PC-3 (cell line): ENCODE results near the gene MEGF6. TPM values are rescaled to one million over a fixed set of nuclear protein-coding genes. Genes with fewer than 3 reads are reported as not detected.

ENCODE experiments used
- ATAC-seq: fragments of 200-7000 bp; cut with Tn5 transposase; 2 replicates; pipeline ENCODE4 v1.9.1; 2020; ENCODE audit warnings: mild to moderate bottlenecking, moderate library complexity
- BruUV-seq: library from RNA; stranded (reverse); fragments of 400-500 nt; replicated peaks from 2 replicates; lab custom pipeline; 2021; lab: Mats Ljungman, UMichigan
- CTCF ChIA-PET: fragments of 300-600 bp; sonication (Branson Sonifier 250); formaldehyde crosslinking; loops from one replicate; lab custom pipeline; 2022; ENCODE audit warnings: antibody characterized with exemption; lab: Charles Lee
- POLR2A ChIA-PET: fragments of 300-600 bp; sonication (Branson Sonifier 250); formaldehyde crosslinking; loops from one replicate; lab custom pipeline; 2022; ENCODE audit warnings: antibody characterized with exemption; ENCODE audit not compliant: unreplicated experiment; lab: Charles Lee
- DNase-seq: peaks from one replicate; pipeline ENCODE4 v3.0.0-alpha.2; 2015
- H2AFZ ChIP-seq: fragments of 300-600 bp; sonication (generic); 2 replicates; pipeline ENCODE4 v1.6.0; 2016; ENCODE audit warnings: antibody characterized with exemption, low read length
- H3F3A ChIP-seq: fragments of 300-600 bp; sonication (generic); one replicate; pipeline ENCODE4 v1.6.0; 2017; ENCODE audit warnings: antibody characterized with exemption, low read length, control low read depth, mild to moderate bottlenecking; ENCODE audit not compliant: unreplicated experiment
- H3K27ac ChIP-seq: fragments of 300-600 bp; sonication (generic); 2 replicates; pipeline ENCODE4 v1.5.1; 2016; ENCODE audit warnings: mild to moderate bottlenecking, low read length
- H3K27me3 ChIP-seq: fragments of 300-600 bp; sonication (generic); 2 replicates; pipeline ENCODE4 v1.6.1; 2016; ENCODE audit warnings: low read length, mixed read lengths
- H3K36me3 ChIP-seq: fragments of 300-600 bp; sonication (generic); 2 replicates; pipeline ENCODE4 v1.6.1; 2016; ENCODE audit warnings: low read depth, mixed run types, low read length, mixed read lengths
- H3K4me1 ChIP-seq: fragments of 300-600 bp; sonication (generic); 2 replicates; pipeline ENCODE4 v1.5.1; 2016; ENCODE audit warnings: low read length; ENCODE audit not compliant: insufficient read depth
- H3K4me2 ChIP-seq: fragments of 300-600 bp; sonication (generic); 2 replicates; pipeline ENCODE4 v1.6.0; 2016; ENCODE audit warnings: low read length
- H3K4me3 ChIP-seq: fragments of 300-600 bp; sonication (generic); 2 replicates; pipeline ENCODE4 v1.5.1; 2016; ENCODE audit warnings: mild to moderate bottlenecking, low read length, mixed read lengths
- H3K79me2 ChIP-seq: fragments of 300-600 bp; sonication (generic); 2 replicates; pipeline ENCODE4 v1.6.1; 2017; ENCODE audit warnings: low read length, mixed read lengths
- H3K9ac ChIP-seq: fragments of 300-600 bp; sonication (generic); 2 replicates; pipeline ENCODE4 v1.6.0; 2016; ENCODE audit warnings: mild to moderate bottlenecking, low read length
- H3K9me2 ChIP-seq: fragments of 300-600 bp; sonication (generic); replicated peaks from 2 replicates; pipeline ENCODE4 v1.6.1; 2016; ENCODE audit warnings: mixed run types, low read length, mixed read lengths
- H3K9me3 ChIP-seq: fragments of 300-600 bp; sonication (generic); 2 replicates; pipeline ENCODE4 v1.6.1; 2016; ENCODE audit warnings: low read length, mixed read lengths
- H4K20me1 ChIP-seq: fragments of 300-600 bp; sonication (generic); 2 replicates; pipeline ENCODE4 v1.6.1; 2016; ENCODE audit warnings: low read length, mixed read lengths
- CTCF ChIP-seq: fragments of 300-600 bp; sonication (generic); conservative IDR thresholded peaks from 2 replicates; pipeline ENCODE4 v1.5.1; 2017; ENCODE audit warnings: antibody characterized with exemption, low read depth, mild to moderate bottlenecking, low read length
- EZH2 ChIP-seq: fragments of 300-600 bp; sonication (generic); IDR thresholded peaks from one replicate; pipeline ENCODE4 v1.6.1; 2017; ENCODE audit warnings: antibody characterized with exemption, mild to moderate bottlenecking, low read length; ENCODE audit not compliant: unreplicated experiment
- EZH2phosphoT487 ChIP-seq: fragments of 300-600 bp; sonication (generic); IDR thresholded peaks from 2 replicates; pipeline ENCODE4 v1.6.1; 2018; ENCODE audit warnings: mild to moderate bottlenecking, antibody characterized with exemption, low read length, borderline replicate concordance
- intact Hi-C: fragments of 100-400 bp; cut with micrococcal nuclease; formaldehyde crosslinking; loops from 2 replicates; pipeline ENCODE4 v1.9.0; 2023
- total RNA-seq: library from RNA; depleted of rRNA; stranded (reverse); fragments of >200 nt; gene quantifications from 2 replicates; pipeline ENCODE4 v1.2.3, GENCODE V29; 2014

MEGF6 gene
- total RNA-seq, 1 experiment from 2014 or later, result 32.5 TPM

DNA sequence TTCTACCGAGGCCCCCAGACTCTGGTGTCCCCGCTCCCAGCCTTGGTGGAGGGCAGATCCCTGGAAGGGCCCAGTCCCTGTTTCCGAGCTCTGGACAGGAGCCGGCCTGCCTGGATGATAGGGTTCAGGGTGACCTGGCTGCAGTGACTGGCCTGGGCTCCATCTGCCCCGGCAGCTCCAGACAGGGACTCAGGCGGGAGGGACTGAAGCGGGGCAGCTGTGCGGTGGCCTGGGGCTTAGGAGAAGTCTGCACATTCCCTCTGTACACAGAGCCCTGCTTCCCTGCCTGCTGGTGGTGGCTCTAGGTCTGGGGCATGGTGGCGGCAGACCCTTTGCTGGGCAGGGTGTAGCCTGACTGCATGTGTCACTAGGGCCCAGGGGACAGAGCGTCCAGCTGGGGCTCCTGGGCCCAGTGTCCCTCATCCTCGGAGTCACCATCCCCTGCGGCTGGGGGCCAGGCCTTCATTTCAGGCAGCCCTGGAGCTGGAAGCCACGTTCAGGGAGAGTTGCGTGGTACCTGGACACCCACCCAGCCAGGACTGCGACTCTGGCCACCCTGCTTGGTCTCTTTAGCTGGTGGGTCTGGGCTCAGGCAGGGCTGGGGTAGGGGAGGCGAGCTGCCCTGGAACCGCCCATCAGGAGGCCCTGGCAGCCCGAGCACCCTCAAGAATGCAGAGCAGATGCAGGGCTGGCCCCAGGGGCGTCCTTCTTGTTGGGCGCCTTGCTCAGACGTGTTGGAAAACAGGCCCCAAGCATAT, 147.2 kb downstream of the MEGF6 start:
- H3K9ac ChIP-seq, result no peak overlapping the region
- DNase-seq, result no peak
- H2AFZ ChIP-seq, result no peak overlapping the region
- H3K27me3 ChIP-seq, result no peaks in the 10 kb centered on the region
- H3F3A ChIP-seq, result no peaks in the 10 kb centered on the region
- peaks cover 20% of the 10 kb centered on the region for H3K4me1 ChIP-seq
- POLR2A ChIA-PET, result interaction anchor here (0.6 kb wide), 1 partner anchor 878 kb away, joined by 5 read pairs; no protein-coding TSS in a partner anchor
- no peak for TF ChIP-seq EZH2
- TF ChIP-seq CTCF, result no peak
- TF ChIP-seq EZH2phosphoT487, result no peak
- no peaks in the 10 kb centered on the region for H3K9me2 ChIP-seq
- no peak overlapping the region for H3K4me2 ChIP-seq
- no peaks in the 10 kb centered on the region for H3K9me3 ChIP-seq
- ATAC-seq, result no peak
- intact Hi-C loops, result no loop called here
- no TSS peak for BruUV-seq
- CTCF ChIA-PET, result no interaction called here
- H3K36me3 ChIP-seq, result no peaks in the 10 kb centered on the region; the same call in 1 of the 2 replicates
- no peaks in the 10 kb centered on the region for H4K20me1 ChIP-seq
- no peak overlapping the region for H3K27ac ChIP-seq
- no peak overlapping the region for H3K4me3 ChIP-seq
- H3K79me2 ChIP-seq, result peaks cover 7% of the 10 kb centered on the region; the same call in 1 of the 2 replicates

GRCh38 chr1:3463408-3463863, 147.9 kb downstream of the MEGF6 start:
- peaks cover 20% of the 10 kb centered on the region for H3K4me1 ChIP-seq
- H3K79me2 ChIP-seq, result peaks cover 7% of the 10 kb centered on the region; the same call in 1 of the 2 replicates
- DNase-seq (no peak), ATAC-seq (no peak)
- H3K9me3 ChIP-seq, result no peaks in the 10 kb centered on the region
- no peaks in the 10 kb centered on the region for H3K9me2 ChIP-seq
- TF ChIP-seq EZH2, result no peak
- TF ChIP-seq EZH2phosphoT487, result no peak
- TF ChIP-seq CTCF, result no peak
- BruUV-seq, result no TSS peak
- no peaks in the 10 kb centered on the region for H3K27me3 ChIP-seq
- no peaks in the 10 kb centered on the region for H3K36me3 ChIP-seq
- no peak overlapping the region for H2AFZ ChIP-seq
- CTCF ChIA-PET, result interaction anchor here (1.2 kb wide), 1 partner anchor 11 kb away, joined by 4 read pairs; no protein-coding TSS in a partner anchor
- no peak overlapping the region for H3K9ac ChIP-seq
- H4K20me1 ChIP-seq, result no peaks in the 10 kb centered on the region
- no peak overlapping the region for H3K4me3 ChIP-seq
- POLR2A ChIA-PET, result no interaction called here
- no peaks in the 10 kb centered on the region for H3F3A ChIP-seq
- no peak overlapping the region for H3K4me2 ChIP-seq
- no peak overlapping the region for H3K27ac ChIP-seq
- intact Hi-C loops, result no loop called here

GRCh38 chr1:3463013-3463385, 148.3 kb downstream of the MEGF6 start:
- ATAC-seq, result no peak
- Histone ChIP-seq H4K20me1 (no peaks in the 10 kb centered on the region), H2AFZ (no peak overlapping the region), H3K27me3 (no peaks in the 10 kb centered on the region), H3F3A (no peaks in the 10 kb centered on the region), H3K9me2 (no peaks in the 10 kb centered on the region), H3K4me1 (peaks cover 20% of the 10 kb centered on the region), H3K9ac (no peak overlapping the region), H3K4me2 (no peak overlapping the region), H3K9me3 (no peaks in the 10 kb centered on the region), H3K36me3 (no peaks in the 10 kb centered on the region), H3K27ac (no peak overlapping the region), H3K79me2 (peaks cover 7% of the 10 kb centered on the region; the same call in 1 of the 2 replicates), H3K4me3 (no peak overlapping the region)
- intact Hi-C loops, result no loop called here
- DNase-seq, result no peak
- ChIA-PET POLR2A (no interaction called here), CTCF (interaction anchor here (1.2 kb wide), 1 partner anchor 10 kb away, joined by 4 read pairs; no protein-coding TSS in a partner anchor)
- BruUV-seq, result no TSS peak
- TF ChIP-seq EZH2phosphoT487 (no peak), CTCF (no peak), EZH2 (no peak)
